GM18526 (cell line): ENCODE data around the gene ALPK1.

ENCODE experiments used
- POLR2A ChIP-seq: IDR thresholded peaks from 3 replicates; pipeline ENCODE4 v1.6.1; 2011; ENCODE audit not compliant: insufficient read length; ENCODE audit errors: extremely low read depth

The ALPK1 gene

DNA sequence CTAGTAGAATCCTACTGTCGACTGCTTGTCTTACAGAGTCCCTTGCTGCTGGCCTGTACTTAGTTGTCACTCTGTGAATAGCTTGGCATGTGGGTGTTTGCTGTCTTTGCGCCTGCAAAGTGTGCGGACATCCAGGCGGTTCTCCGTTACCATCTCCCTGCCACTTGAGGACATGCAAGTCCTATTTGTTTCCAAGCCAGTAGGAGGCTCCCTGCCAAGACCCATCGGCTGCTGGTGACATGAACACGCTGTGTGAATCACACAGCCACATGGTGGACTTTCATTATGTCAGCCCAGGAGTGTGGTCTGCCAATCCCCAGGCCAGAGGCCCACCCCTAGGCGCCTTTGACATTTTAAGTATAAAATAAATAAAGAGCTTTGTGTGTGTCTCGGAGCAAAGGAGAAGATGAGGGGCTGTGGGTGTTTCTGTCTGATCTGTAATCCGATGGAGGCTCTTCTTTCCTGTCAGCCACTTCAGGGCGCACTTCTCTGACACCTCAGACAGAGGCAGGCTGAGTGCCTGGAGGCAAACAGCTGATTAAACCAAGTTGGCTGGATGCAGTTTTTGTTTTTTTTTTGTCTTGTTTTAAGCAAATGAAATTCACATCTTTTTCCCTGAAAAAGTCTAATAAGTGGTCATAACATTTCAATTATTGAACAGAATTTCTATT lies 51.5 kb downstream of the ALPK1 start:
- TF ChIP-seq POLR2A: no peak

DNA sequence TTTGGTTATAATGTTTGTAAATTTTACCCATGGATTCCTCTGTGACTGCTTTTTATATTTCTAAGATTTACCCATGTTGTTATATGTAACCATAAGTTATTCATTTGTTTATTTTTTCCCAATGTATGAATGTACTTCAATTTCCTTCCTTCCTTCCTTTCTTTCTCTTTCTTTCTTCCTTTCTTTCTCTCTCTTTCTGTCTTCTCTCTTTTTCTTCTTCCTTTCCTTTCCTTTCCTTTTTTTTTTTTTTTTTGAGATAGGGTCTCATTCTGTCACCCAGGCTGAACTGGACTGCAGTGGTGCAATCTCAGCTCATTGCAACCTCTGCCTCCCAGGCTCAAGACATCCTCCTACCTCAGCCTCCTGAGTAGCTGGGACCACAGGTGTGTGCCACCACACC lies 55.6 kb downstream of the ALPK1 start:
- TF ChIP-seq POLR2A: no peak

DNA sequence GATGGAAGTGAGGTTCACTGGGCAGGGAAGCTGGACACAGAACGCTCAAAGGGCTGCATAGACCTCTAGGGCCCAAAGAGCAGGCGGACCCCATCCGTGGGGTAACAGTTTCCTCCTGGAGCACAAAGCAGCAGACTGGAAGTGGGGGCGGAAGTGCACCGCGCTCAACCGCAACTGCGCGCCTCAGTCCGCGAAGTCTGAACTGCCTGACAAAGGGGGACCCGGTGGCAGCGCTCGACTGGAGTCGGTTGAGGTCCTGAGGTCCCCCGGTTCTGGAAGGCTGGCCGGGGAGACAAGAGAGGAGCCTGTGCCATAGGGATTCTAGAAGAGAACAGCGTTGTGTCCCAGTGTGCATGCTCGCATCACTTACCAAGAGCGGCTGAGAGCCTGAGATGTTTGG lies 58.5 kb downstream of the ALPK1 start:
- TF ChIP-seq POLR2A: no peak

DNA sequence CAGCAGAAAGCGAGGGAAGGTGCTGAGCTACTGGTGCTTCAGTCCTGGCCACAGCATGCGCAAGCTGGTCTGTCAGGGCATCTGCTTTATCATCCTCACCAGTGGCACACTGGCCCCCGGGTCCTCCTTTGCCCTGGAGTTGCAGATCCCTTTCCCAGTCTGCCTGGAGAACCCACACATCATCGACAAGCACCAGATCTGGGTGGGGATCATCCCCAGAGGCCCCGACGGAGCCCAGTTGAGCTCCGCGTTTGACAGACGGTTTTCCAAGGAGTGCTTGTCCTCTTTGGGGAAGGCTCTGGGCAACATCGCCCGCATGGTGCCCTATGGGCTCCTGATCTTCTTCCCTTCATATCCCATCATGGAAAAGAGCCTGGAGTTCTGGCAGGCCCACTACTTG lies 60.3 kb downstream of the ALPK1 start:
- no peak for TF ChIP-seq POLR2A

DNA sequence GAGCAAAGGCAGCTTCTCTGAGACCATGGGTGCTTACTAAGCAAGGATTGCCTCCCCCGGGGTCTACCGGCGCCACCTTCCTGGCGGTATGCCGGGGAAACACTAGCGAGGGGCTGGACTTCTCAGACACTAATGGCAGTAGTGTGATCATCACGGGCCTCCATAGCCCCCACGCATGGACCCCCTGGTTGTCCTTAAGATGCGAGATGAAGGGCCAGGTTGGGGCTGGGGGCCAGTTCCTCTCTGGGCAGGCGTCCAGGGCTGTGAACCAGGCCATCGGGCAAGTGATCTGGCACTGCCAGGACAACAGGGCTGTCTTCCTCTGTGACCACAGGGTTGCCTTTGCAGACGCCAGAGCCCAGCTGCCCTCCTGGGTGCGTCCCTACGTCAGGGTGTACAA lies 60.7 kb downstream of the ALPK1 start:
- no peak for TF ChIP-seq POLR2A

GRCh38 chr4:112358415-112358814 lies 61.2 kb downstream of the ALPK1 start:
- no peak for TF ChIP-seq POLR2A

GRCh38 chr4:112358952-112359749 lies 62.0 kb downstream of the ALPK1 start:
- TF ChIP-seq POLR2A: no peak

GRCh38 chr4:112361181-112361791 lies 64.1 kb downstream of the ALPK1 start:
- no peak for TF ChIP-seq POLR2A

GRCh38 chr4:112370466-112370865 lies 73.3 kb downstream of the ALPK1 start:
- no peak for TF ChIP-seq POLR2A

DNA sequence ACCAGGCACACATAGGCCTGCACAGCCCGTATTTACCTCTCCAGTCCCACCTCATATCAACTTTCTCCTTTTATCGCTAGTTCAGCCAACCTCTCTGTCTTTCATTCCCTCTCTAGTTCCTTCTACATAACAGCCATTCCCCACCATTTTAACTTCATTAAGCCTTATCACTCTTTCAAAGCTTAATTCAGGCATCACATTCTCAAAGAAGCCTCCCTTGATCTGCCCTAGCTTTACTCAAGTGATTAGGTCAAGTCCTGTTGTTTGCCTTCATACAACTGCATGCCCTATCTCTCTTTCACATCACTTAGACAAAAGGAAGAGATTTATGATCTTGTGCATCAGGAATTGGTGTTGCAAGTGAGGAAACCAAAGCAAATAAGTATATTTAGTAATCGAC lies 74.2 kb downstream of the ALPK1 start:
- TF ChIP-seq POLR2A: no peak

DNA sequence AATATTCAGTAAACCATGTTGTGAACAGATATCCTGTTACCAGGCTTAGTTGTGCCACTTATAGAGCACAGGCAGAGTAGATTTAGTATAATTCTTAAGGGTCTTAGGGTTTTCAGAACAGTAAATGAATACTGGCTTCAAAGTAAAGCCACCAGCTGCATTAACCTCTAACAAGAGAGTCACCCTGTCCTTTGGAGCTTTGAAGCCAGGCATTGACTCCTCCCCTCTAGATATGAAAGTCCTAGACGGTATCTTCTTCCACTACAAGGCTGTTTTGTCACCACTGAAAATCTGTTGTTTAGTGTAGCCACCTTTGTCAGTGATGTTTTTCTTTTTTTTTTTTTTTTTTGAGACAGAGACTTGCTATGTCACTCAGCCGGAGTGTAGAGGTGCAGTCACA lies 77.7 kb downstream of the ALPK1 start:
- no peak for TF ChIP-seq POLR2A

DNA sequence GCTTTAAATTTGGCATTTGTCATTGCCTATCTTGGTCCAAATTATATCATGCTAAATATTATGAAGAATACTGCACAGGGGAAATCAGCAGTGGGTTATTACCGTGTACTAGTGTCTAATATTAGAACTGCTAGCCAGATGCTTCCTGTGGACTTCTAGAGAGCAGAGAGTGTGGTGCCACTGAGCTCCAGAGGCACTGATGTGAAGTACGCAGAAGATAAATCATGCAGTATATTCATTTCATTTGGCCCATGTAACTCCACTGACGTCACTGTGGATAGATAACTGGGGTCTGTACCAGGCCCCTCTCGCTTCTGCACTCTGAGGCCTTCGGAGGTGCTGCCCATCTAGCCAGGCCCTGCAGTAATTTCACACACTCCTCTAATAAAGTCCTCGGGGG lies 80.0 kb downstream of the ALPK1 start:
- TF ChIP-seq POLR2A: no peak

GRCh38 chr4:112377594-112378242 lies 80.5 kb downstream of the ALPK1 start:
- TF ChIP-seq POLR2A: no peak

DNA sequence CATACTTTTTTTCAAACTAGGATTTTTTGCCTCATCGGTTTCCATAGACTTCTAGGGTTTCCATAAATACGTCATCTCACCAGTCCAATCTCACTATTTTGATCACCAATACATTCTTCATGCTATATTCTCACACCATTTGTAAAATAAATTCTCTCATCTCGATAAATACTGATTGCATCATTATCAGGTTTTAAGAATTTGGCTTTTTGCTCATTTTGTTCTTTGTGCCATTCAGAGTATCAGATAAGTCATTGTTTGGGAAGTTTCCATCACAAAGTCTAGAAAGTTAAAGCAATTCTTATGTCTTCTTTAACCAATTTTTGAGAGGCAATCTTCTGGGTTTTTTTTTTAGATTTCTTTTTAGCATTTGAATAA lies 81.1 kb downstream of the ALPK1 start:
- TF ChIP-seq POLR2A: no peak

- no peak for TF ChIP-seq POLR2A
Measured at GRCh38 chr4:112378858-112379257, 81.7 kb downstream of the ALPK1 start.

GRCh38 chr4:112379306-112379705 lies 82.1 kb downstream of the ALPK1 start:
- no peak for TF ChIP-seq POLR2A
